Measurements from ENCODE around the gene CERS6. TPM values are rescaled to one million over a fixed set of nuclear protein-coding genes. Genes with fewer than 3 reads are reported as not detected.

CERS6 gene
- total RNA-seq, 1 donor from 2014 or later = 21.8 TPM

DNA sequence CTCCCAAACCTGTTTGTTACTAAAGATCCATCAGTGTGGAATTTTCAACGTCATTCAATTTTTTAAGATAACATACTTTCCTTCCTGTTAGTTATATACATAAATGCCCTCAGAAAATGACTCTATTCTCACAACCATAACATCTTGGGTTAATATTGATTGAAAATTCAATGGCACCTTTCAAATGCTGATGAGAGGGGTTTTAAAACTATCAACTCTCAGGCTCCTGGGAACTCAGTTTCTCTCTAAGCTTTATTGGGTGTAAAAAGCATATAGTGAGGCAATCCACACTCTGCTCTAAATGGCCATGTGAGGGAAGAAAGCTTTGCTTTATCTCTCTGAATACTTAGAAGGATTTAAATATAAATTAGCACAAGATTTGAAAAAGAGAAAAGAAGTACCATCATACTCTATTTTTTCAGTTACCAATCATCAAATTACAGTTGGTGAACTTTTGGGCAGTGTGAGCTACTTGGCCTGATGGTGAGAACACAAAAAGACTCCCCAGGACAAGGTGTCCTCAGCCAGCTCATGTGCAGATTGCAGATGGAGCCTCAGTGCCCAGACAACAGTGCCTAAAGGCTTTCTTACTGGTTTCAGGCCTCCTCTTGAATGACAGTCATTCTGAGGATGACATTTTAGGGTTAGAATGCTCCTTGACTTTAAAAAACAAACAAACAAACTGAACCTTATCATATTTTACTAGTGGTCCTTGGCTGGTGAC, 24.6 kb upstream of the CERS6 start:
- Histone ChIP-seq H3K9me3 (no peaks in the 10 kb centered on the region), H3K4me1 (no peaks in the 10 kb centered on the region), H3K4me3 (no peak overlapping the region), H3K27me3 (ENCODE audit: low read depth) (no peaks in the 10 kb centered on the region), H3K36me3 (no peaks in the 10 kb centered on the region), H3K27ac (no peak overlapping the region)
- intact Hi-C loops (cut with DNase I) = no loop called here
- ATAC-seq (no peak), DNase-seq (no peak)
- TF ChIP-seq, protein P1, sequence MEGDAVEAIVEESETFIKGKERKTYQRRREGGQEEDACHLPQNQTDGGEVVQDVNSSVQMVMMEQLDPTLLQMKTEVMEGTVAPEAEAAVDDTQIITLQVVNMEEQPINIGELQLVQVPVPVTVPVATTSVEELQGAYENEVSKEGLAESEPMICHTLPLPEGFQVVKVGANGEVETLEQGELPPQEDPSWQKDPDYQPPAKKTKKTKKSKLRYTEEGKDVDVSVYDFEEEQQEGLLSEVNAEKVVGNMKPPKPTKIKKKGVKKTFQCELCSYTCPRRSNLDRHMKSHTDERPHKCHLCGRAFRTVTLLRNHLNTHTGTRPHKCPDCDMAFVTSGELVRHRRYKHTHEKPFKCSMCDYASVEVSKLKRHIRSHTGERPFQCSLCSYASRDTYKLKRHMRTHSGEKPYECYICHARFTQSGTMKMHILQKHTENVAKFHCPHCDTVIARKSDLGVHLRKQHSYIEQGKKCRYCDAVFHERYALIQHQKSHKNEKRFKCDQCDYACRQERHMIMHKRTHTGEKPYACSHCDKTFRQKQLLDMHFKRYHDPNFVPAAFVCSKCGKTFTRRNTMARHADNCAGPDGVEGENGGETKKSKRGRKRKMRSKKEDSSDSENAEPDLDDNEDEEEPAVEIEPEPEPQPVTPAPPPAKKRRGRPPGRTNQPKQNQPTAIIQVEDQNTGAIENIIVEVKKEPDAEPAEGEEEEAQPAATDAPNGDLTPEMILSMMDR (IDR thresholded peaks at IDR 0.05) = no peak

DNA sequence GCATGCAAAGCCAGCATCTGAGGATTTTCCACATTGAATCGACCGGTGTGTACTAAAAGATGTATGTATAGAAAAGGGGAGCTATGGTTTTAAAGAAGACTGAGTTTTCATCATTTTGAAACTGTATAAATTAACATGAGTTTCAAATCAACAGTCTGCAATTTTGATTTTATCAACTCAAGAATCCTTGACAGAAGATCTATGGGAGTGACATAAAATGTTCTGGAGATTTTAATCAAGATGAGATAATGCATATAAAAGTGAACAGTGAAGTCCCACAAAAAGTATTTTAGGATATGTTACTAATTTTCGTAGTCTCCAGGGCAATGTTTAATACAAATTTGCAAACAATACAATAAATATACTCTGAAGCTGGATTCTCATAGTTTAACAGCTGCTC, 24.0 kb upstream of the CERS6 start:
- no peaks in the 10 kb centered on the region for H3K27me3 ChIP-seq (ENCODE audit: low read depth)
- no peak overlapping the region for H3K27ac ChIP-seq
- no peaks in the 10 kb centered on the region for H3K36me3 ChIP-seq
- intact Hi-C loops (cut with DNase I) = no loop called here
- no peak overlapping the region for H3K4me3 ChIP-seq
- DNase-seq (no peak), ATAC-seq (no peak)
- H3K4me1 ChIP-seq = no peaks in the 10 kb centered on the region
- H3K9me3 ChIP-seq = no peaks in the 10 kb centered on the region
- TF ChIP-seq, protein P1 (IDR thresholded peaks at IDR 0.05) = no peak

DNA sequence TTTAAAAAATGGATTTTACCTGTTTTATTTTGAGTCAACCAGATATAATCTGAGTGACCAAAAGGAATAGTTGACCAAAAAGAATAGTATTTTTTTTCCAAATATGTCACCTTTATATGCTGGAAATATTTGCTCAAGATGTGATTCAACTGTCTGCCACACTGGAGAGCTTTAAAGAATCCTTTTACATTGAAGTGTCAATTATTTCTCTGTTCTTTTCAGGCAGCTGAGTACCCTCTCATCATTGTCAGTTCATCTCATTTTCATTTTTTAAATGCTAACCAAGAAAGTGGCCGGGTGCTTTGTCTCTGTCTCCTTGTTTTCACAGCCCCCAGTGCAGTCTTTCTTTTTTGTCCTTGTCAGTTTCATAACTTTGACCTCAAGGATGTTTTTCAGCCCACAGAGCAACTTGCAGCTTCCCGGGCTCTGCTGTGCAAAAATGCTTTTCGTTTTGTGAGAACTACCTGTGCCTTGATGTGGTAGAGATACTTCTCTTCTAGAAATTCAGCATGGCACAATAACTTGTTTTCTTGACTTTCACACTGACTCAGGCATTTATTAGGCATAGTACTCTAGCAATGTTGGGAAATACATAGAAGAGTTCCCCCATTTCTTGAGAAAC, 23.4 kb upstream of the CERS6 start:
- TF ChIP-seq, protein P1 (IDR thresholded peaks at IDR 0.05) = no peak
- Histone ChIP-seq H3K4me3 (no peak overlapping the region), H3K4me1 (no peaks in the 10 kb centered on the region), H3K27me3 (ENCODE audit: low read depth) (no peaks in the 10 kb centered on the region), H3K27ac (no peak overlapping the region), H3K36me3 (no peaks in the 10 kb centered on the region), H3K9me3 (no peaks in the 10 kb centered on the region)
- intact Hi-C loops (cut with DNase I) = no loop called here
- ATAC-seq (no peak), DNase-seq (no peak)

DNA sequence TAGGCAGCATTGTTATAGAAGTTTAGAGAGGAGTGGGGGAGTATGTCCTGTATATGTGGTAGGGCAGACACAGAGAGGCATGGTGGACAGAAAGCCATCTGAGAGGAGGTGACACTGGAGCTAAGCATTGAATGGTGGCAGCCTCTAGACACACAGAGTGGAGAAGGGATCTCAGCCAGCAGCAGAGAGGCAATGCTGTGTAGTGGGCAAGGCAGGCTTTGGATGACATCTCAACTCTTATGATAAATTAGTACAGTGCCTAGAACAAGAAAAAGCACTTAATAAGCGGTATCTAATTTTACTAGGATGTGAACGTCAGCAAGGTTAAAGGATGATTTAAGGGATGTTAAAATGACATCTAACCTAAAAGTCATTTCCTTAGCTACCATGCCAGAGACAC, 22.5 kb upstream of the CERS6 start:
- ATAC-seq (no peak), DNase-seq (no peak)
- Histone ChIP-seq H3K9me3 (no peaks in the 10 kb centered on the region), H3K27me3 (ENCODE audit: low read depth) (no peaks in the 10 kb centered on the region), H3K27ac (no peak overlapping the region), H3K36me3 (no peaks in the 10 kb centered on the region), H3K4me3 (no peak overlapping the region), H3K4me1 (no peaks in the 10 kb centered on the region)
- TF ChIP-seq, protein P1 (IDR thresholded peaks at IDR 0.05) = no peak
- intact Hi-C loops (cut with DNase I) = no loop called here

DNA sequence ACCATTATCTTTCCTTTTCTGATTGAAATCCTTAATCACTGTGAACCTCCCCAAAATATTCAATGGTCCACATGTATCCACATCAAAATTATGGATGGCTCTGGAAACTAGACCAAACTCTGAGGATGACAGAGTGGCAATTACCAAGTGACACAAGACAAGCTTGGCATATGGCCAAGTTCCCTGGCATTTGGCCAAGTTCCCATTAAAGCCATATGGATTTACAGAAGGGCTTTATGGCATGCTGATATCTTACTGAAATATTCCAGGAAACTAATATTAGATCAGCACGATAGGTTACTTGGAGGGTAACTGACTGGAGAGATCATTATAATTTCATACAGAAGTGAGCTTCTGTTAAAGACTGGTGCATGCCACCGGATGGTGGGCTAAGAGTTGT, 21.9 kb upstream of the CERS6 start:
- DNase-seq (no peak), ATAC-seq (no peak)
- H3K27ac ChIP-seq = no peak overlapping the region
- no peaks in the 10 kb centered on the region for H3K4me1 ChIP-seq
- H3K4me3 ChIP-seq = no peak overlapping the region
- no peaks in the 10 kb centered on the region for H3K9me3 ChIP-seq
- no peaks in the 10 kb centered on the region for H3K27me3 ChIP-seq (ENCODE audit: low read depth)
- TF ChIP-seq, protein P1 (IDR thresholded peaks at IDR 0.05) = no peak
- intact Hi-C loops (cut with DNase I) = no loop called here
- H3K36me3 ChIP-seq = no peaks in the 10 kb centered on the region
